HG02763 (cell line): Measurements from ENCODE around the gene XIRP2.
"Not testable (repeated sequence)": the region's sequence is repeated elsewhere in the genome, so short reads cannot be mapped to it uniquely, and the experiment has no call there.

ENCODE experiments used
- ATAC-seq: cut with Tn5 transposase; IDR thresholded peaks from one replicate; pipeline ENCODE4 v1.9.1; 2021; ENCODE audit warnings: mild to moderate bottlenecking, moderate library complexity; ENCODE audit not compliant: unreplicated experiment

XIRP2 gene

DNA sequence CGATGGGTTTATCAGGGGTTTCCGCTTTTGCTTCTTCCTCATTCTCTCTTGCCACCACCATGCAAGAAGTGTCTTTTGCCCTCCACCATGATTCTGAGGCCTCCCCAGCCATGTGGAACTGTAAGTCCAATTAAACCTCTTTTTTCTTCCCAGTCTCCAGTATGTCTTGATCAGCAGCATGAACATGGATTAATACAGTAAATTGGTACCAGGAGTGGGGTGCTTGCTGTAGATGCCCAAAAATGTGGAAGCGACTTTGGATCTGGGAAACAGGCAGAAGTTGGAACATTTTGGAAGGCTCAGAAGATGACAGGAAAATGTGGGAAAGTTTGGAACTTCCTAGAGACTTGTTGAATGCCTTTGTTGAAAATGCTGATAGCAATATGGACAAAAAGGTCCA lies 146.7 kb downstream of the XIRP2 start:
- not testable (repeated sequence) for ATAC-seq

DNA sequence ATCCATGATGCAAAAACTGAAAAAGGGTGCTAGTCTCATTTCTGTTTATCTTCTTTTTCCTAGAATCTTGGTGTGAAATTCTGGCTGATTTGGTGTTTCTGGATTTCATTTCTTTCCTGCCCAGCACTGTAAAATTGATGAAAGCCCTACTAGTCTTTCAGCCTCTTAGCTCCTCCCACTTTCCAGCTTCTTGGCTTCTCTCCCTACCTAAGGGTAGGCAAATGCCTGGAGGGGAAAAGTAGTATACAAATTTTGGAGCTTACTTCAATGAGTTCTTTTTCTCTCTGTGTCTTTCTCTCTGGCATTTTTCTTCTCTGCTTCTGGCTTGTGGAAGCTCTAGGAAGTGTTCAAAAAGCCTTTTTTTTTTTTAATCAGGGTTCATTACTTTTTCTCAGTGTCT lies 160.5 kb downstream of the XIRP2 start:
- no peak for ATAC-seq

DNA sequence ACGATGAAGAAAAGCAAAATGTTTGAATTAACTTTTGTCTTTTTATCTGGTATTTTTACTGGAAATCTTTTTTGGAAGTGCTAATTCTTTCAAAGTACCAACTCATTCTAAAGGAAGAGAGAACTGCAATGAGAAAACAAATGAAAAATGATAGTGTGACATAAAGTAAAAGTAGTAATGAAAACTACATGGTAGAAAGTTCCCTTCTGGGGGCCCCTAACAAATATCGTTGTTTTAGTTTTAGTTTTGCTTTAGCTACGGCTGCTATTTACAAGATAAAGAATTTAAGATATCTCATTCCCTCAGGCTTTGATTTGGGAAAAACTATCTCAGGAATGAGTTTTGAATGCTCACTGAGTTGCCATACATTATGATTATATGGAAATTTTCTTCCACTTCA lies 161.4 kb downstream of the XIRP2 start:
- no peak for ATAC-seq

DNA sequence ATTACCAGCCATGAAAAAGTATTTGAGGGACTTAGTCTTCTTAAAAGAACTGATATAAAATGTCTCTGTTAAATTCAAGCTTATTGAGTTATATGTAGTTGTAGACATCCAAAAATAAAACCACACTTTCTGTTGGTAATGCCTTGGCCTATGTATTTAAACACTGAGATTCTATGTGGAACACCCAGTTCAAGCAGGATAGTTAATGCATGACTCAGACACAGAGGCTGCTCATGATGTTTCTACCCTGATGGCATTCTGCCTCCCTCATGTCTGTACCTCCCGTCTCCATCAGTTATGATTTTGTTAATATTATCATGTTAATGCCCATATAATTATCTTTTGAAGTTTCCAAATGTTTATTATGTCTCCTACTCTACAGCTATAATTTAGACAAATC lies 164.5 kb downstream of the XIRP2 start:
- ATAC-seq = no peak

DNA sequence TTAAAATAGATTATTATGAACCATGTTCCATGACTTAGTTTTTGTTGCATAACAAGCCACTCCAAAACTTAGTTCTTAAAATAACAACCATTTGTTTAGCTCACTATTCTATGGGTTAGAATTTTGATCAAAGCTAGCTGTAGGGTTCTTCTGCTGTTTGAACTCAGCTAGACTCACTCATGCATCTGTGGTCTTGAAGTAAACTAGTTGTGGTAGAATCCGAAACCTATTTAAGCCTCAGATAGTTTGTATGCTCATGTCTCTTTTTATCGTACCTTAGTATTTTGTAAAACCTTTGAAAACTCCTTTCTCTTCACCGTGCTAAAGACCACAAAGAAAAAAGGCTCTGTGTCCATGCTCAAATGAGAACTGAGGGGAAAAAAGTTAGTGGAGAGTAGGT lies 166.6 kb downstream of the XIRP2 start:
- ATAC-seq = no peak

DNA sequence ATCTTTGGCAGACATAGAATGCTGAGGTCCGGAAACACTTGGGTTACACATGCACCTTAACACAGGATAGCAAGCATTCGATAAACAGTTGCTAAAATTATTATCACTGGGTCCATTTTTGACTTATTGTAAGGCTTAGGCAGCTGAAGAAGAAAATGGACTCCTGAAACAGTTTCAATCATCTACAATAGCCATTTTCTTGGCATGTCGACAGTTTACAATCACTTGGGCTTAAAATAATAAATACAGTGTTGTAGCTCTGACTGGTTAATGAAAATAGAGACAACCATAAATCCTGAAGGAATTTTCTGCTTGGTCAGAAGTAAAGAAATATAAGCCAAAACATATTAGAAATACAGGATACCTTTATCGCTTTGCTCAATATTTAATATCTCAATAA lies 169.2 kb downstream of the XIRP2 start:
- no peak for ATAC-seq

DNA sequence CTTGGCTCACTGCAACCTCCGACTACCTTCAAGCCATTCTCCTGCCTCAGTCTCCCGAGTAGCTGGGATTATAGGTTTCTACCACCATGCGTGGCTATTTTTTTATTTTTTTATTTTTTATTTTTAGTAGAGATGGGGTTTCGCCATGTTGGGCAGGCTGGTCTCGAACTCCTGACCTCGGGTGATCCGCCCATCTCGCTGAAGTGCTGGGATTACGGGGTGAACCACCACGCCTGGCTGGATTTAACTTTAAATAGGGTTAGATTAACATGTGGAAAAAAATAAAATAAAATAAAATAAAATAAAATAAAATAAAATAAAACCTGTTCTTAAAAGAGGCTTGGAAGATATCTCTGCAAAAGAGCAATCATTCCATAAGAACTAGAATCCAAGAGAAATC lies 170.9 kb downstream of the XIRP2 start:
- ATAC-seq = no peak

DNA sequence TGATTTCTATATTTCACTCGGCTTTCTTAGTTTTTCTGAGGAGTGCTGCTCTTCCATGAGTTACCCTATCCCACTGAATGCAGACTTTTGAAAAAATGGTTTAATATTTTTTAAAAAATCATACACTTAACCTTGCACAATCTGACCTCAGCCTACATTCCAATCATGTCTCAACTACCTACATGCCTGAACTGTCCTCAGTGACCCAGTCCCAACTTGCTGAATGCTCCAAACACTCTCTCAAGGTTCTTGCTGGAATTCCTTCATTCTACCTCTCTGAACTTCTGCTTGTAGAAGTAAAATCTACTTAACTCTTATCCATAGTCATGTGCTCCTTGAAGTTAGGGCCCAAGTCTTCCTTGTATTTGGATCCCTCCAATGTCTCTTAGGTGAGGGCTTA lies 181.6 kb downstream of the XIRP2 start:
- no peak for ATAC-seq

DNA sequence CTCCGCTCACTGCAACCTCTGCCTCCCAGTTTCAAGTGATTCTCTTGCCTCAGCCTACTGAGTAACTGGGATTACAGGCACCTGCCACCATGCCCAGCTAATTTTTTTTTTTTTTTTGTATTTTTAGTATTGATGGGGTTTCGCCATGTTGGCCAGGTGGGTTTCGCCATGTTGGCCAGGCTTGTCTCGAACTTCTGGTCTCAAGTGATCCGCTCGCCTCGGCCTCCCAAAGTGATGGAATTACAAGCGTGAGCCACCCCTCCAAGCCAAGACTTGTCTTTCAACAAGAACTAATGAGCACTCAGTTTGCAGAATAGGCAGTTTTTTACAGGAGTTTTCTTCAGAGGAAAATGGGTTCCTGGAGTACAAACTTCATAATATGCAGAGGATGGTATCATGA lies 187.4 kb downstream of the XIRP2 start:
- not testable (repeated sequence) for ATAC-seq

DNA sequence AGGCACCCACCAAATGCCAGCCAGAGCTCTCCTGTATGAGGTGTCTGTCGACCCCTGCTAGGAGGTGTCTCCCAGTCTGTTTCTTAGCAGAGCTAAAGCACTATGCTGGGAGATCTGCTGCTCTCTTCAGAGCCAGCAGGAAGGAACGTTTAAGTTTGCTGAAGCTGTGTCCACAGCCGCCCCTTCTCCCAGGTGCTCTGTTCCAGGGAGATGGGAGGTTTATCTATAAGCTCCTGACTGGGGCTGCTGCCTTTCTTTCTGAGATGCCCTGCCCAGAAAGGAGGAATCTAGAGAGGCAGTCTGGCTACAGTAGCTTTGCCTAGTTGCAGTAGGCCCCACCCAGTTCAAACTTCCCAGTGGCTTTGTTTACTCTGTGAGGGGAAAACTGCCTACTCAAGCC lies 210.7 kb downstream of the XIRP2 start:
- not testable (repeated sequence) for ATAC-seq

DNA sequence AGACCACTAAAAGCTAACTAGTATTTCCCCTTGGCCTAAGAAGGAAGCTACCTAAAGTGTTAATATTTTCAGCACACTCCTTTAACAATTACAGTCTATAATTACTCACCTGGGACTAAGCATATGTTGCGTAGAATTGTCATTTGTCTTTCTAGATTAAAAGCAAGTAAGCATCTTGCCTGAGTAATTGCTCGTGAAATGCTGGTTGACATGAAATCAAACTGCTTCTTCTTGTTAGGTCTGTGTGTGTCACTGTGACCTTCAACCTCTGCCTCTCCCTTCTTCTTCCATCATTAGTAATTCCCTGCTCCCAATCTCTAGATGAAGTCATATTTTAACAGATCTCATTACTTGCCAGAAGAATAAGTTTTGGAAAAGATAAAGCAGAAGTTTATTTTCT lies 212.2 kb downstream of the XIRP2 start:
- ATAC-seq = no peak

DNA sequence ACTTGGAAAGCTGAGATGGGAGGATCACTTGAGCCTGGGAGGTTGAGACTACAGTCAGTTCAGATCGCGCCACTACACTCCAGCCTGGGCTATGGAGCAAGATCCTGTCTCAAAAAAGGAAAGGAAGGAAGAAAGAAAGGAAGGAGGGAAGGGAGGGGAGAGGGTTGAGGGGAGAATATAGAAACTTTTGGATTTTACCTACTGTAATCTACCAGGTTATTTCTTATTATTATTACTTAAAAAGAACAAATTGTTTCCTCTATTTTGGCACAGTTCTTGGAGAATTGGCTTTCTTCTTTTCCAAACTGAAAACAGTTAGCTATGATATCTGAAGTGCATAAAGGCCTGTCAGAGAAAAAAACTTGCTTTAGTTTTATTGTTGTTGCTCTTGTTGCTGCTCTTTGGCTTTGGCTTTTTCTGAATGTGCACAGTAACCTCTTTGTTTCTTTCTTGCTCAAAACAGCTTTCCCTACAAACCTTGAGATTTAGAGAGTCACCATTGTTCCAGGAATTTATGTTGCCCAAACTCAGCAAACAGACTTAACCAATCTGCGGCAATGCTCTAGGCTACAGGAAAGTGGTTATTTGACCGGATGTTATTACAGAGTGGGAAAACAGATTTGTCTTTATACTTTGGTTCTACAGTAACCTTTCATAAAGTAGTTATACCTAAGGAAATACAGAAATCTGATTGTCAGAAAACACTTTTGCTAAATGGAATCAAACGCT lies 214.9 kb downstream of the XIRP2 start:
- no peak for ATAC-seq

DNA sequence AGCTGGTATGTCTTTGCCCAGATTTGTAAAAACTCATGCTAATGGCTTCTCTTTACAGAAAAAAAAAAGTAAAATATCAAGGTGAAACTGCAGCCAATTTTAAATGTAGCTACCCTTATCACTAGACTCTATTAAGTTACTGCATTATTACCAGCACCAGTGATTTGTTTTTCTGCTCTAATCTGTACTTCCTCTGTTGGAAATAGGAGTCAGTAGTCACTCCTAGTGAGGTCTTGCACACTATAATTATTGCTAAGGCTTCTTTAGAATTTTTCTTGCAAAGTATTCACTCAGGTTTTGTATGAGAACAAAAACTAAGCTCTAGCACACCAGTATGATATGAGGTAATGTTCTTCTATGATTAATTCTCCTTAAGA lies 215.5 kb downstream of the XIRP2 start:
- no peak for ATAC-seq

DNA sequence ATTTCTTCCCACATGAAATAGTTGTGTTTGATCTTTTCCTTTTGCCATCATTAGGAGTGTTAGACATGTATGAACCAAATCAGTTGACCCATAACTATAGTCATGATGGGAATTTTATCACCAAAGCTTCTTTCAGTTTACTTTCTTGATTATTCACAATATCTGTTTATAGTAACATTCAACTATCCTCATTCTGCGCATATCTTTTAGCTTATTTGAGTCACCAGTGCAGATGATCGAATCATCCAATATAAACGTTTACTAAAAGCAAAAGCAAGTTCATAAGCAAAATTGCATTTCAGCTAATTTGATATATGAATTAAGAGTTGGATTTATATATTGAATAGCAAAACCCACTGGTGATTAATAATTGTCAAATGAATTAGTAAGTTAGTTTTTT lies 216.4 kb downstream of the XIRP2 start:
- ATAC-seq = no peak

DNA sequence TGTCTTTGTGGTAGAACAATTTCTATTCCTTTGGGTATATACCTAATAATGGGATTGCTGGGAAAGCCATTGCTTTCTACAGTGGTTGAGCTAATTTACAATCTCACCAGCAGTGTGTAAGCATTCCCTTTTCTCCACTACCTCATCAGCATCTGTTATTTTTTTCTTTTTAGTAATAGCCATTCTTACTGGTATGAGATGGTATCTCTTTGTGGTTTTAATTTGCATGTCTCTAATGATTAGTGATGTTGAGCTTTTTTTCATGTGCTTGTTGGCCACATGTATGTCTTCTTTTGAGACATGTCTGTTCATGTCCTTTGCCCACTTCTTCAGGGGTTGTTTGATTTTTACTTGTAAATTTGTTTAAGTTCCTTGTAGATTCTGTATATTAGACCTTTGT lies 221.4 kb downstream of the XIRP2 start:
- not testable (repeated sequence) for ATAC-seq

DNA sequence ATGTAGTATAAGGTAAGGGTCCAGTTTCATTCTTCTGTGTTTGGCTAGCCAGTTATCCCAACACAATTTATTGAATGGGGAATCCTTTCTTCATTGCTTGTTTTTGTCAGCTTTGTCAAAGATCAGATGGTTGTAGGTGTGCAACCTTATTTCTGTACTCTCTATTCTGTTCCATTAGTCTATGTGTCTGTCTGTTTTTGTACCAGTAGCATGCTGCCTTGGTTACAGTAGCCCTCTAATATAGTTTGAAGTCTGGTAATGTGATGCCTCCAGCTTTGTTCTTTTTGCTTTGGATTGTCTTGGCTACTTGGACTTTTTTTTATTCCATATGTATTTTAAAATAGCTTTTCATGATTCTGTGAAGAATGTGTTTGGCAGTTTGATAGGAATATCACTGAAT lies 222.1 kb downstream of the XIRP2 start:
- ATAC-seq = no peak

DNA sequence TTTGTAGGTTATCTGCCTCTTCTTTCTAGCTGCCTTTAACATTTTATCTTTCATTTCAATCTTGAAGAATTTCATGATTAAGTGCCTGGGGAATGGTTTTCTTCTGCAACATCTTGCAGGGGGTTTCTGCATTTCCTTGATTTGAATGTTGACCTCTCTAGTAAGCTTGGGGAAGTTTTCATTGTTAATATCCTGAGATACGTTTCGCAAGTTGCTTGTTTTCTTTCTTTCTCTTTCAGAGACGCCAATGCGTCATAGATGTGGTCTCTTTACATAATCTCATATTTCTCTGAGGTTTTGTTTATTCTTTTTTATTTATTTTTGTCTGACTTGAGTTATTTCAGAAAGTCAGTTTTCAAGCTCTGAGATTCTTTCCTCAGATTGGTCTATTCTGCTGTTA lies 225.7 kb downstream of the XIRP2 start:
- no peak for ATAC-seq

DNA sequence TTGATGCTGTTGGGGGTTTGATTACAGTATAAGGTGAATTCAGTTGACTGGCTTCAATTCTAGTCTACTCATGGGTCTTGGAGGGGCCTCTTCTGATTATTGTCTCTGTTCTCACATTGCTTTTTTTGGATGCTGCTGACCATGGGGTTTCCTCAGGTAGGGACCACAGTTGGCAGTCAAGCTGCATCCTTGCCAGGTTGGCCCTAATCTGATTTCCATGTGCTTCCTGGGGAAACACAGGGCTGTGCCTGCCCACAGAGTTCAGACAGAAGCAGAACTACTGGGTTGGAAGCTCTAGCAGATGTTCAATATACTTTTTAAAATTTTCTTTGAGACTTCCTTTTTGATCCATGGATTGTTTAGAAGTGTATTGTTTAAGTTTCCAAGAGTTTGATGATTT lies 227.3 kb downstream of the XIRP2 start:
- no peak for ATAC-seq

DNA sequence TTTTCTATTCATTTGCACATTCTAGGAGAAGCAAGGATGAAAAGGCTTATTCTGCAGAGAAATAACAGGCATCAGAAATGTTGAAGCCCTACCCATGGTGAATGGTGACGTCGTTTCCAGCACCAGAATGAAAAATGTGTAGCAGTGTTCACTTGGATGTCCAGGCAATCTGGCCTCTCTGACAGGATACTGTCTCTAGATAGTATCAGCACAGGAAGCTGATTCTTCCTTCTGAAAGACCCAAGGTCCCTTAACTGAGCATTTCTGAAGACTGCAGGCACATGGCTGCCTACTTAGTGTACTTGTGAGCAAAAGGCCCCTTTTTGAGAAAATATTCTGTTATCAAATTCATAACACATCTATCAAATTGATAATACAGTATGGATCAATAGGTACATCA lies 234.1 kb downstream of the XIRP2 start:
- no peak for ATAC-seq

DNA sequence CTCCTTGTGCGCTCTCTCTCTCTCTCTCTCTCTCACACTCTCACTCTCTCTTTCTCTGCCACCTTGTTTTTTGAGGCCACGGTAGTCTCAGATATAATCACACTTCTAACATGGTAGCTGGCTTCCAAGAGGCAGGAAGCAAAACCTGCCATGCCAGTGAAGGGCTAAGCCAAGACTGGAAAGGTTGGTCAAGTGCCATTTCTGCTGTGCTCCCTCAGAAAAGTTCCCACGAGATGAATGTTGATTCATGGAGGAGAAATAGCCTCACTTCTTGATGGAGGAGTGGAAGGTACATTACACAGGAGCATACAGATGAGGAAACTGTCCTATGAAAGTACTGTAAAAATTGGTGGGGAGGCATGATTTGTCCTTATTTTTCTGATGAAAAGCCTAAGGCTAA lies 237.9 kb downstream of the XIRP2 start:
- no peak for ATAC-seq

DNA sequence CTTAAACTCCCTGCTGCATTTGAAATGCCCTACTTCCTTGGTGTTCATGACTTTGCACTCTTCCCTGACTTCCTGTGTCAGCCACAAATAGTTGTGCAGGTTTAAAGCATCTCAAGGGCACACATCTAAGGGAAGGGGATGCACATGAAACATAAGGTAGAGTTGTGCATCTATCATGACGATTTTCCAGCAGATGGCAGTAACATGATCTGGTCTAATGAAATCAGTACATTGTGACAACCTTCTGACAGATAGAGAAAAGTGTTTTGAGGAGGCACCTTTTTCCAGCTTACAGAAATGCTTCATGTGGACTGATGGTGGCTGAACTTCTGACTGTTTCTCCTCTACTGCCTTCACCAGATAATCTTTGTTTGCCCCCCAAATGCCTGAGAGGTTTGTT lies 238.9 kb downstream of the XIRP2 start:
- no peak for ATAC-seq

DNA sequence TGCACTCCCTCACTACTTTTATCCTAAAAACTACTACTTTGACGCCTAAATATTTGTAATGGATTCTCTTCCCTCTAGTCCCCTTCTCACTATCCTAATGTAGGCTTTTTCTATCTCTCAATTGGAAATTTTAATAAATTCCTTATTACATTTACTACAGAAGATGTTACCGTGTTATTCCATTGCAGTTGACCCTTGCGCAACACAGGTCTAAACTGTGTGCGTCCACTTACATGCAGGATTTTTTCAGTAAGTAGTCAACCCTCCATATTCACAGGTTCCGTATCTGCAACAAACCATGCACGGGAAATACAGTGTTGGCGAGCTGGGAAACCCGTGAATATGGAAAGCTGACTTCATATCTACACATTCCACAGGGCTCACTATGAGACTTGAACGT lies 239.8 kb downstream of the XIRP2 start:
- no peak for ATAC-seq

DNA sequence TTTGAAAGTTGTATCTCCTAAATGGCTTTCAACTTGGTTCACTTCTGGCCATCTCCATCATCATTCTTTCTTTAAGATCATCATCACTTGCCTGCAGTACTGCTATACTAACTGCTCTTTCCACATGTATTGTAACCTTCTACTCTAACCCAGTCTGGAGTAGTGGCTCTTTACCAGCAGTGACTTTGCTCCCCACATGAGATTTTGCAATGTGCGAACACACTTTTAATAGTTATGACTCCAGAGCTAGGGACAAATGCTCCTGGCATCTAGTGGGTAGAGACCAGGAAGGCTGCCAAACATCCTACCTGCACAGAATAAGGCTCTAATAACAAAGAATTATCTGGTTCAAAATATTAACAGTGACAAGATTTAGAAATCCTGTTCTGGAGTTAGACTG lies 243.8 kb downstream of the XIRP2 start:
- ATAC-seq = no peak
